ENCODE results near the gene SGIP1. TPM values are rescaled to one million over a fixed set of nuclear protein-coding genes. Genes with fewer than 3 reads are reported as not detected.

Gene SGIP1
- total RNA-seq, 3 donors from 2014 or later = 0.65 to 7.3 (median 0.93) TPM

- no peaks in the 10 kb centered on the region for H3K36me3 ChIP-seq (ENCODE audit: low read depth)
- ATAC-seq = no peak
Measured at GRCh38 chr1:66605419-66605997, 71.6 kb downstream of the SGIP1 start.

GRCh38 chr1:66606362-66607065, 72.6 kb downstream of the SGIP1 start:
- H3K36me3 ChIP-seq (ENCODE audit: low read depth) = no peaks in the 10 kb centered on the region
- intact Hi-C loops (cut with DNase I, micrococcal nuclease) = no loop called here
- H3K9me3 ChIP-seq = no peaks in the 10 kb centered on the region
- H3K4me1 ChIP-seq (ENCODE audit: low read depth) = no peaks in the 10 kb centered on the region
- DNase-seq (no peak), ATAC-seq (no peak)
- TF ChIP-seq CTCF (IDR thresholded peaks at IDR 0.05) = no peak
- H3K4me3 ChIP-seq = no peak overlapping the region

More at GRCh38 chr1:66605419-66605997, 71.6 kb downstream of the SGIP1 start:
- intact Hi-C loops (cut with DNase I, micrococcal nuclease) = no loop called here
- Histone ChIP-seq H3K9me3 (no peaks in the 10 kb centered on the region), H3K4me1 (ENCODE audit: low read depth) (no peaks in the 10 kb centered on the region), H3K4me3 (no peak overlapping the region)
- no peak for TF ChIP-seq CTCF (IDR thresholded peaks at IDR 0.05)
- DNase-seq = no peak

GRCh38 chr1:66607458-66607857, 73.5 kb downstream of the SGIP1 start:
- no peak for ATAC-seq
- no peaks in the 10 kb centered on the region for H3K36me3 ChIP-seq (ENCODE audit: low read depth)
- no peaks in the 10 kb centered on the region for H3K9me3 ChIP-seq
- no peak for TF ChIP-seq CTCF (IDR thresholded peaks at IDR 0.05)
- no peak overlapping the region for H3K4me3 ChIP-seq
- DNase-seq = peak in 1 of 3 donors; percentile 3
- intact Hi-C loops (cut with DNase I, micrococcal nuclease) = no loop called here
- no peaks in the 10 kb centered on the region for H3K4me1 ChIP-seq (ENCODE audit: low read depth)

GRCh38 chr1:66613187-66613586, 79.2 kb downstream of the SGIP1 start:
- intact Hi-C loops (cut with DNase I, micrococcal nuclease) = no loop called here
- no peak for TF ChIP-seq CTCF (IDR thresholded peaks at IDR 0.05)
- ATAC-seq (no peak), DNase-seq (no peak)
- Histone ChIP-seq H3K4me1 (ENCODE audit: low read depth) (no peaks in the 10 kb centered on the region), H3K4me3 (no peak overlapping the region), H3K36me3 (ENCODE audit: low read depth) (no peaks in the 10 kb centered on the region), H3K9me3 (no peaks in the 10 kb centered on the region)

GRCh38 chr1:66617362-66618184, 83.6 kb downstream of the SGIP1 start:
- no peak for TF ChIP-seq CTCF (IDR thresholded peaks at IDR 0.05)
- no peaks in the 10 kb centered on the region for H3K4me1 ChIP-seq (ENCODE audit: low read depth)
- H3K36me3 ChIP-seq (ENCODE audit: low read depth) = no peaks in the 10 kb centered on the region
- intact Hi-C loops (cut with DNase I, micrococcal nuclease) = no loop called here
- no peaks in the 10 kb centered on the region for H3K9me3 ChIP-seq
- H3K4me3 ChIP-seq = no peak overlapping the region
- ATAC-seq (no peak), DNase-seq (no peak)

All from mucosa of descending colon (tissue), 3 donors.